ENCODE data around the gene ABLIM1.

DNA sequence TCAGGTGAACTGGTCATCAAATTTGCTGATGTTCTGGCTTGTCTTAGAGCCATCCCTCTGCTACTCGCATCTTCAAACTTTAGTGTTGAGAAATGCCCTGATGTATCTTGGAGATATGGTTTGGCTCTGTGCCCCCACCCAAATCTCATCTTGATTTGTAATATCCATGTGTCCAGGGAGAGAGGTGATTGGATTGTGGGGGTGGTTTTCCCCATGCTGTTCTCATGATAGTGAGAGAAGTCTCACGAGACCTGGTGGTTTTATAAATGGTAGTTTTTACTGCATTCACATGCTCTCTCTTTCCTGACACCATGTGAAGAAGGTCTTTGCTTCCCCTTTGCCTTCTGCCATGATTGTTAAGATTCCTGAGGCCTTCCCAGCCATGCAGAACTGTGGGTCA, 179.8 kb downstream of the ABLIM1 start:
- TF ChIP-seq CTCF (IDR thresholded peaks at IDR 0.05) (no peak), ZFX (IDR thresholded peaks at IDR 0.05; ENCODE audit: borderline replicate concordance) (no peak)

All from 22Rv1 (cell line).